SU-DHL-6 (cell line): ENCODE data around the gene STARD5.

Experiments used
- H2AFZ ChIP-seq: fragments of 200-600 bp; sonication (generic); 2 replicates; pipeline ENCODE4 v1.6.1; 2014; ENCODE audit warnings: low read depth, mild to moderate bottlenecking, moderate library complexity, mixed read lengths, antibody characterized with exemption, low read length; ENCODE audit not compliant: severe bottlenecking
- H3F3A ChIP-seq: fragments of 200-600 bp; shearing (Covaris generic); 2 replicates; pipeline ENCODE4 v1.6.0; 2016; ENCODE audit warnings: antibody characterized with exemption, mild to moderate bottlenecking; ENCODE audit not compliant: insufficient read depth
- H3K27ac ChIP-seq: fragments of 200-600 bp; sonication (generic); 2 replicates; pipeline ENCODE4 v1.5.1; 2016; ENCODE audit warnings: low read depth, mild to moderate bottlenecking, low read length, moderate library complexity, mixed read lengths
- H3K27me3 ChIP-seq: fragments of 200-600 bp; sonication (generic), shearing (Covaris generic); 2 replicates; pipeline ENCODE4 v1.6.0; 2014; ENCODE audit warnings: mild to moderate bottlenecking, low read length
- H3K36me3 ChIP-seq: fragments of 200-600 bp; sonication (generic); 2 replicates; pipeline ENCODE4 v1.6.1; 2014; ENCODE audit warnings: mild to moderate bottlenecking, low read length, mixed read lengths
- H3K4me2 ChIP-seq: fragments of 300-600, 200-600 bp; shearing (Covaris generic), sonication (generic); 2 replicates; pipeline ENCODE4 v1.6.0; 2014; ENCODE audit warnings: low read length, low read depth, mild to moderate bottlenecking; ENCODE audit not compliant: poor library complexity, severe bottlenecking
- H3K4me3 ChIP-seq: fragments of 200-600 bp; sonication (generic); 2 replicates; pipeline ENCODE4 v1.5.1; 2014; ENCODE audit warnings: antibody characterized with exemption, low read length, mild to moderate bottlenecking, mixed read lengths; ENCODE audit not compliant: insufficient read depth, poor library complexity, severe bottlenecking
- H3K79me2 ChIP-seq: fragments of 200-600 bp; sonication (generic); 2 replicates; pipeline ENCODE4 v1.6.1; 2014; ENCODE audit warnings: mild to moderate bottlenecking, low read length, moderate library complexity; ENCODE audit not compliant: insufficient read depth
- H3K9ac ChIP-seq: fragments of 200-600 bp; sonication (generic); 2 replicates; pipeline ENCODE4 v1.7.0; 2014; ENCODE audit warnings: mild to moderate bottlenecking, low read length
- H3K9me2 ChIP-seq: fragments of 200-600 bp; sonication (generic); replicated peaks from 2 replicates; pipeline ENCODE4 v1.6.1; 2014; ENCODE audit warnings: low read length; ENCODE audit not compliant: insufficient read depth
- H3K9me3 ChIP-seq: fragments of 200-600 bp; sonication (generic); 2 replicates; pipeline ENCODE4 v1.6.1; 2014; ENCODE audit warnings: low read length, mixed read lengths; ENCODE audit not compliant: insufficient read depth
- H4K20me1 ChIP-seq: fragments of 200-600 bp; sonication (generic); 2 replicates; pipeline ENCODE4 v1.6.1; 2014; ENCODE audit warnings: low read depth, mild to moderate bottlenecking, antibody characterized with exemption, low read length, moderate library complexity, mixed read lengths
- CTCF ChIP-seq: fragments of 200-600 bp; sonication (generic); IDR thresholded peaks from one replicate; pipeline ENCODE4 v1.5.1; 2017; ENCODE audit warnings: antibody characterized with exemption, mild to moderate bottlenecking, low read length, moderate library complexity; ENCODE audit not compliant: insufficient read depth, poor library complexity, severe bottlenecking
- EZH2phosphoT487 ChIP-seq: fragments of 200-600 bp; sonication (generic), shearing (Covaris generic); conservative IDR thresholded peaks from 2 replicates; pipeline ENCODE4 v1.6.1; 2018; ENCODE audit warnings: mild to moderate bottlenecking, antibody characterized with exemption, low read length, moderate library complexity, mixed read lengths

STARD5 gene

GRCh38 chr15:81282606-81282895, 41.4 kb downstream of the STARD5 start:
- no peak overlapping the region for H3K27ac ChIP-seq
- H3K4me2 ChIP-seq: no peak overlapping the region
- H3K27me3 ChIP-seq: no peaks in the 10 kb centered on the region
- H3K9ac ChIP-seq: no peak overlapping the region
- no peak overlapping the region for H2AFZ ChIP-seq
- no peaks in the 10 kb centered on the region for H3K9me3 ChIP-seq
- no peaks in the 10 kb centered on the region for H3F3A ChIP-seq
- no peaks in the 10 kb centered on the region for H3K79me2 ChIP-seq
- H3K36me3 ChIP-seq: no peaks in the 10 kb centered on the region
- no peaks in the 10 kb centered on the region for H3K9me2 ChIP-seq
- H3K4me3 ChIP-seq: no peak overlapping the region
- TF ChIP-seq EZH2phosphoT487: no peak
- no peak for TF ChIP-seq CTCF
- H4K20me1 ChIP-seq: no peaks in the 10 kb centered on the region

- Histone ChIP-seq H3K4me3 (no peak overlapping the region), H4K20me1 (no peaks in the 10 kb centered on the region), H3K9me2 (no peaks in the 10 kb centered on the region), H2AFZ (no peak overlapping the region), H3K9ac (no peak overlapping the region), H3F3A (no peaks in the 10 kb centered on the region), H3K27ac (no peak overlapping the region), H3K4me2 (no peak overlapping the region), H3K9me3 (peaks cover 4% of the 10 kb centered on the region; the same call in 1 of the 2 replicates), H3K79me2 (no peaks in the 10 kb centered on the region), H3K36me3 (no peaks in the 10 kb centered on the region), H3K27me3 (no peaks in the 10 kb centered on the region)
- TF ChIP-seq CTCF (no peak), EZH2phosphoT487 (no peak)
These were observed 42.0 kb downstream of the STARD5 start for GRCh38 chr15:81281766-81282605.

- Histone ChIP-seq H2AFZ (no peak overlapping the region), H3K9me3 (peaks cover 4% of the 10 kb centered on the region; the same call in 1 of the 2 replicates), H3K4me2 (no peak overlapping the region), H3K79me2 (no peaks in the 10 kb centered on the region), H3K27ac (no peak overlapping the region), H3K4me3 (no peak overlapping the region), H3K9me2 (no peaks in the 10 kb centered on the region), H4K20me1 (no peaks in the 10 kb centered on the region), H3F3A (no peaks in the 10 kb centered on the region), H3K36me3 (no peaks in the 10 kb centered on the region), H3K27me3 (no peaks in the 10 kb centered on the region), H3K9ac (no peak overlapping the region)
- TF ChIP-seq CTCF (no peak), EZH2phosphoT487 (no peak)
These were observed 42.5 kb downstream of the STARD5 start for GRCh38 chr15:81281456-81281735.
